Thymus (tissue), 11 donors: Measurements from ENCODE around the gene C1QTNF9. TPM values are rescaled to one million over a fixed set of nuclear protein-coding genes. Genes with fewer than 3 reads are reported as not detected.

Experiments
- DNase-seq, 9 donors: peaks; one replicate each; pipeline ENCODE4 v3.0.0-alpha.2; 2013; ENCODE audit warnings: low spot score in 9 of 9, low read depth in 6 of 9, missing footprints in 1 of 9
- H3K27ac ChIP-seq, 2 donors: one replicate each; pipeline ENCODE4 v1.5.1; 2013; ENCODE audit warnings: control low read depth in 1 of 2, low read depth in 1 of 2, low read length in 1 of 2, mild to moderate bottlenecking in 1 of 2, moderate library complexity in 1 of 2
- H3K27me3 ChIP-seq, 2 donors: one replicate each; pipeline ENCODE4 v1.5.1; 2013; ENCODE audit warnings: low read length in 1 of 2; ENCODE audit not compliant: control insufficient read depth in 2 of 2, insufficient read depth in 1 of 2
- H3K36me3 ChIP-seq, 2 donors: one replicate each; pipeline ENCODE4 v1.5.1; 2013; ENCODE audit warnings: low read length in 1 of 2, mild to moderate bottlenecking in 1 of 2, moderate library complexity in 1 of 2; ENCODE audit not compliant: control insufficient read depth in 2 of 2, insufficient read depth in 2 of 2
- H3K4me1 ChIP-seq, 2 donors: one replicate each; pipeline ENCODE4 v1.5.1; 2013; ENCODE audit warnings: low read length in 2 of 2; ENCODE audit not compliant: control insufficient read depth in 2 of 2, insufficient read depth in 2 of 2
- H3K4me3 ChIP-seq, 2 donors: one replicate each; pipeline ENCODE4 v1.5.1; 2013; ENCODE audit warnings: low read length in 2 of 2, control low read depth in 1 of 2, mild to moderate bottlenecking in 1 of 2
- H3K9me3 ChIP-seq, 2 donors: one replicate each; pipeline ENCODE4 v1.5.1; 2013; ENCODE audit warnings: low read length in 1 of 2, mild to moderate bottlenecking in 1 of 2; ENCODE audit not compliant: control insufficient read depth in 2 of 2, insufficient read depth in 1 of 2
- WGBS: extraction: QIAGEN DNeasy Blood & Tissue Kit; methylation state at CpG from one replicate; pipeline ENCODE4 v1.1.7; 2013; 5-methylcytosine and 5-hydroxymethylcytosine counted together
- polyA plus RNA-seq: library from polyadenylated mRNA; stranded (reverse); fragments of 200-250 nt; gene quantifications from one replicate; pipeline ENCODE4 v1.2.3, GENCODE V29; 2013
- total RNA-seq: library from RNA; stranded (reverse); fragments of 120-200 nt; gene quantifications from one replicate; pipeline ENCODE4 v1.2.4, GENCODE V29; 2013
- donor health status: healthy.

C1QTNF9 gene
- total and polyA plus RNA-seq, 2 donors: 0.30 to 0.38 TPM

DNA sequence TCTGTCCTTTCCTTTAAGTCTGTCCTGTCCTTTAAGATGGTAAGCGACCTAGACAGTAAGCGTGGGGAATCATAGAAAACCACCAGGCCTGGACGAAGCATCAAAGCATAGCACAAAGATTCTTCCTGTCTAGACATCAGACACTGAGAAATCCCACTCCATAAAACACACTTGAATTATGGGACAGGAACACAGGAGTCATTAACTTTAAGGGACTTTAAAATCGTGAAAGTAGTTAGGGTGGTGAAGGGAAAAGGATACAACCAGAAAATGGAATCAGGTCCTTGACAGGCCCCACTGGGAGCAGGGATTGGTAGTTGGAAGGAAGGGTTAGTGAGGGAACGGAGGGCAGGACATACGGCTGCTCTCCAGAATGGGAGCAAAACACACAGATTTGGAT, 31.6 kb upstream of the C1QTNF9 start:
- WGBS: 97% methylated on average over 6 of the region's 6 CpGs
- H3K27me3 ChIP-seq: no peaks in the 10 kb centered on the region
- H3K4me1 ChIP-seq: peaks cover 15 to 30% of the 10 kb centered on the region in 2 donors
- H3K9me3 ChIP-seq: no peaks in the 10 kb centered on the region
- DNase-seq: no peak
- no peak overlapping the region for H3K27ac ChIP-seq
- no peak overlapping the region for H3K4me3 ChIP-seq
- H3K36me3 ChIP-seq: peaks cover 11 to 12% of the 10 kb centered on the region in 2 donors

- H3K4me3 ChIP-seq: no peak overlapping the region
- no peak for DNase-seq
- WGBS: 96% methylated on average over 8 of the region's 8 CpGs
- H3K27me3 ChIP-seq: no peaks in the 10 kb centered on the region
- no peaks in the 10 kb centered on the region for H3K9me3 ChIP-seq
- peaks cover 11 to 18% of the 10 kb centered on the region in 2 donors for H3K36me3 ChIP-seq
- peaks cover 5 to 17% of the 10 kb centered on the region in 2 donors for H3K4me1 ChIP-seq
- H3K27ac ChIP-seq: no peak overlapping the region
Observed at GRCh38 chr13:24279327-24280110, 29.9 kb upstream of the C1QTNF9 start.

DNA sequence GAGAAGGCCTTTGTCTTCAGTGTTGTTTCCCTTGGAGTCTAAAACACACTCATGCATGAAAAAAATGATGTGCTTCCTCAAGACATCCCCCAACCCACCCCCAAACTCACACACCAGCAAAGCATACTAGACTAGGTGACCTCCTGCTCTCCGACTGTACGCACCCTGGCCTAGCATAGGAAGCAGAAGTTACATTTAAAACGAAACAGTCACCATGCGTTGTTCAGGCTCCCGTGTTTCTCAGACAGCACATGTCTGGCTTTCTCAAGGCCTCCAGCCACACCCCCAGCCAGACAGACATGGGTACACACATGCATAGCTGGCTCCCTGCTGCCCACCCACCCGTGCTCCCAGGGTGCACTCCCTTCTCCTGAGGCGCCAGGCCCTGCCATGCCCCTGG, 28.7 kb upstream of the C1QTNF9 start:
- Histone ChIP-seq H3K9me3 (no peaks in the 10 kb centered on the region), H3K36me3 (peaks cover 19 to 24% of the 10 kb centered on the region in 2 donors), H3K4me1 (peaks cover 2 to 6% of the 10 kb centered on the region in 2 donors), H3K4me3 (no peak overlapping the region), H3K27me3 (no peaks in the 10 kb centered on the region), H3K27ac (no peak overlapping the region)
- no peak for DNase-seq
- 86% methylated on average over 7 of the region's 7 CpGs for WGBS

- DNase-seq: no peak
- no peaks in the 10 kb centered on the region for H3K9me3 ChIP-seq
- H3K27ac ChIP-seq: no peak overlapping the region
- WGBS: 96% methylated on average over 18 of the region's 18 CpGs
- H3K36me3 ChIP-seq: peaks cover 25 to 31% of the 10 kb centered on the region in 2 donors
- H3K4me3 ChIP-seq: no peak overlapping the region
- H3K27me3 ChIP-seq: no peaks in the 10 kb centered on the region
- peaks cover under 1 to 4% of the 10 kb centered on the region in 2 donors for H3K4me1 ChIP-seq
Observed at GRCh38 chr13:24281188-24282008, 28.0 kb upstream of the C1QTNF9 start.

DNA sequence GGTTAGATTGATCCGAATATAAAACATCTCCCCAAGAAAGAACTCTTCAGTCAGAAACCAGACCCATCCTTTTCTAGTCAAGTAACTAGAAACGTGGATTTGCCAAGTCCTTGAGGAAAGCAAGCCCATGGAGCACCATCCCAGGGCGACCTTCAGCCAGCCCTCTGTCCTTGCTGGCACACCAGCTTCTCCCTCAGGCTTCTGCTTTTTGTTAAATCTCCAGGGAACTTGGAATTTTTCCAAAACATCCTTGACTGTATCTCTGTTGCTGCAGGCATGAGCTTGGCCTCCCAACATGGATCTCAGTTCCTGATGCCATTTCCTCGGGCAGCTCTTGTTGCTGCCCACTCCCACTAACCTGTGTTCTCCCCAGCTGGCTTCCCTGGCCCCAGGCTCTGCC, 27.1 kb upstream of the C1QTNF9 start:
- no peaks in the 10 kb centered on the region for H3K9me3 ChIP-seq
- H3K4me1 ChIP-seq: no peaks in the 10 kb centered on the region
- H3K27ac ChIP-seq: no peak overlapping the region
- DNase-seq: no peak
- no peak overlapping the region for H3K4me3 ChIP-seq
- WGBS: 94% methylated on average over 4 of the region's 4 CpGs
- H3K36me3 ChIP-seq: peaks cover 34 to 40% of the 10 kb centered on the region in 2 donors
- no peaks in the 10 kb centered on the region for H3K27me3 ChIP-seq

- peaks cover 52 to 54% of the 10 kb centered on the region in 2 donors for H3K36me3 ChIP-seq
Observed at GRCh38 chr13:24284889-24285565, 24.4 kb upstream of the C1QTNF9 start.

DNA sequence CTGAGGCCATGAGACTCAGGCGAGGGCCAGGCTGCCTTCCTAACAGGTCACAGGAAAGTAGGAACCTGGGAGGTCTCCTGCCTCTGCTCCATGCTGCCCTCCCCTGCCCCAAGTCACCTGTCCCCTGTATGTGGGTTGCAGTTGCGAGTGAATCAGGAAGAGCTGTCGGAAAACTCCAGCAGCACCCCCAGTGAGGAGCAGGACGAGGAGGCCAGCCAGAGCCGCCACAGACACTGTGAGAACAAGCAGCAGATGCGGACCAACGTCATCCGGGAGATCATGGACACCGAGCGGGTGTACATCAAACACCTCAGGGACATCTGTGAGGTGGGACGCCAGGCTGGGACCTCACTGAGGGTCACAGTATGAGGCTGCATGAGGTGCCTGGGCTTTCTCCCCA, 22.8 kb upstream of the C1QTNF9 start:
- WGBS: 98% methylated on average over 11 of the region's 11 CpGs
- no peak for DNase-seq
- H3K36me3 ChIP-seq: peaks cover 61 to 68% of the 10 kb centered on the region in 2 donors

More at GRCh38 chr13:24284889-24285565, 24.4 kb upstream of the C1QTNF9 start:
- Histone ChIP-seq H3K9me3 (no peaks in the 10 kb centered on the region), H3K4me1 (no peaks in the 10 kb centered on the region), H3K27me3 (no peaks in the 10 kb centered on the region), H3K27ac (no peak overlapping the region), H3K4me3 (no peak overlapping the region)
- DNase-seq: no peak
- 96% methylated on average over 10 of the region's 10 CpGs for WGBS

GRCh38 chr13:24287748-24288287, 21.6 kb upstream of the C1QTNF9 start:
- Histone ChIP-seq H3K4me1 (no peaks in the 10 kb centered on the region), H3K36me3 (peaks cover 63 to 71% of the 10 kb centered on the region in 2 donors), H3K27ac (no peak overlapping the region), H3K9me3 (no peaks in the 10 kb centered on the region), H3K4me3 (no peak overlapping the region), H3K27me3 (no peaks in the 10 kb centered on the region)
- DNase-seq: no peak
- WGBS: 99% methylated on average over 8 of the region's 8 CpGs

More for the DNA sequence above, 22.8 kb upstream of the C1QTNF9 start:
- no peaks in the 10 kb centered on the region for H3K27me3 ChIP-seq
- no peaks in the 10 kb centered on the region for H3K9me3 ChIP-seq
- no peaks in the 10 kb centered on the region for H3K4me1 ChIP-seq
- no peak overlapping the region for H3K4me3 ChIP-seq
- H3K27ac ChIP-seq: no peak overlapping the region
